Nephron progenitor cell (in vitro differentiated cells): Measurements from ENCODE around the gene ADGRD2.

ENCODE experiments used
- DNase-seq: peaks from one replicate; pipeline ENCODE4 v3.0.0; 2021
- H3K27ac Mint-ChIP-seq: 2 replicates; pipeline ENCODE4 v1.8.0; 2021; ENCODE audit warnings: mild to moderate bottlenecking, moderate library complexity, mixed read lengths
- H3K27me3 Mint-ChIP-seq: 2 replicates; pipeline ENCODE4 v1.8.0; 2021; ENCODE audit warnings: mild to moderate bottlenecking, low read depth, mixed read lengths; ENCODE audit not compliant: poor library complexity
- H3K36me3 Mint-ChIP-seq: 2 replicates; pipeline ENCODE4 v1.8.0; 2021; ENCODE audit warnings: low read depth, mixed read lengths
- H3K4me1 Mint-ChIP-seq: 2 replicates; pipeline ENCODE4 v1.8.0; 2021; ENCODE audit warnings: mixed read lengths
- H3K4me3 Mint-ChIP-seq: 2 replicates; pipeline ENCODE4 v1.8.0; 2021; ENCODE audit warnings: mild to moderate bottlenecking, moderate library complexity, mixed read lengths
- H3K9me3 Mint-ChIP-seq: 2 replicates; pipeline ENCODE4 v1.8.0; 2021; ENCODE audit warnings: mild to moderate bottlenecking, moderate library complexity, mixed read lengths
- TF ChIP-seq, protein P1 (sequence below): fragments of 200-600 bp; sonication (generic); IDR thresholded peaks from 2 replicates; pipeline ENCODE4 v1.5.0; 2021; ENCODE audit warnings: antibody characterized with exemption

Gene ADGRD2

DNA sequence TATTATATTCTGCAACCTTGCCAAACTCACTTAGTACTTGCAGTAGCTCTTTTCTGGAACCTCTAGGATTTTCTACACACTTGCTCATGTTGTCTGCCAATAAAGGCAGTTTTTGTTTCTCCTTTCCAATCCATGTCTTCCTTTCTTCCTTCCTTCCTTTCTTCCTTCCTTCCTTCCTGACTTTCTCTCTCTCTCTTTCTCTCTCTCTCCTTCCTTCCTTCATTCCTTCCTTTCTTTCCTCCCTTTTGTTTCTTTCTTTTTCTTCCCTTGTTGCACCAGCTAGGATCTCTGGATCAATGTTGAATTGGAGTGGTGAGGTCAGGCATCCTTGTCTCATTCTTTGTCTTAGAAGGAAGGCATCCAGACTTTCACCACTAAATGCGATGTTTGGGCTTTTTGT is 12.5 kb downstream of the ADGRD2 start:
- H3K4me1 Mint-ChIP-seq: no peaks in the 10 kb centered on the region
- no peak overlapping the region for H3K27ac Mint-ChIP-seq
- no peak for DNase-seq
- H3K27me3 Mint-ChIP-seq: peaks cover 68% of the 10 kb centered on the region
- H3K9me3 Mint-ChIP-seq: peaks cover 10% of the 10 kb centered on the region
- H3K4me3 Mint-ChIP-seq: no peak overlapping the region
- no peaks in the 10 kb centered on the region for H3K36me3 Mint-ChIP-seq
- TF ChIP-seq, protein P1, sequence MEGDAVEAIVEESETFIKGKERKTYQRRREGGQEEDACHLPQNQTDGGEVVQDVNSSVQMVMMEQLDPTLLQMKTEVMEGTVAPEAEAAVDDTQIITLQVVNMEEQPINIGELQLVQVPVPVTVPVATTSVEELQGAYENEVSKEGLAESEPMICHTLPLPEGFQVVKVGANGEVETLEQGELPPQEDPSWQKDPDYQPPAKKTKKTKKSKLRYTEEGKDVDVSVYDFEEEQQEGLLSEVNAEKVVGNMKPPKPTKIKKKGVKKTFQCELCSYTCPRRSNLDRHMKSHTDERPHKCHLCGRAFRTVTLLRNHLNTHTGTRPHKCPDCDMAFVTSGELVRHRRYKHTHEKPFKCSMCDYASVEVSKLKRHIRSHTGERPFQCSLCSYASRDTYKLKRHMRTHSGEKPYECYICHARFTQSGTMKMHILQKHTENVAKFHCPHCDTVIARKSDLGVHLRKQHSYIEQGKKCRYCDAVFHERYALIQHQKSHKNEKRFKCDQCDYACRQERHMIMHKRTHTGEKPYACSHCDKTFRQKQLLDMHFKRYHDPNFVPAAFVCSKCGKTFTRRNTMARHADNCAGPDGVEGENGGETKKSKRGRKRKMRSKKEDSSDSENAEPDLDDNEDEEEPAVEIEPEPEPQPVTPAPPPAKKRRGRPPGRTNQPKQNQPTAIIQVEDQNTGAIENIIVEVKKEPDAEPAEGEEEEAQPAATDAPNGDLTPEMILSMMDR: no peak

- no peak overlapping the region for H3K4me3 Mint-ChIP-seq
- H3K27ac Mint-ChIP-seq: no peak overlapping the region
- peak; percentile 0 for DNase-seq
- TF ChIP-seq, protein P1: no peak
- H3K27me3 Mint-ChIP-seq: peaks cover 67% of the 10 kb centered on the region
- peaks cover 6% of the 10 kb centered on the region for H3K9me3 Mint-ChIP-seq
- no peaks in the 10 kb centered on the region for H3K4me1 Mint-ChIP-seq
- H3K36me3 Mint-ChIP-seq: no peaks in the 10 kb centered on the region
These were observed 15.5 kb downstream of the ADGRD2 start for GRCh38 chr9:124465736-124466135.

DNA sequence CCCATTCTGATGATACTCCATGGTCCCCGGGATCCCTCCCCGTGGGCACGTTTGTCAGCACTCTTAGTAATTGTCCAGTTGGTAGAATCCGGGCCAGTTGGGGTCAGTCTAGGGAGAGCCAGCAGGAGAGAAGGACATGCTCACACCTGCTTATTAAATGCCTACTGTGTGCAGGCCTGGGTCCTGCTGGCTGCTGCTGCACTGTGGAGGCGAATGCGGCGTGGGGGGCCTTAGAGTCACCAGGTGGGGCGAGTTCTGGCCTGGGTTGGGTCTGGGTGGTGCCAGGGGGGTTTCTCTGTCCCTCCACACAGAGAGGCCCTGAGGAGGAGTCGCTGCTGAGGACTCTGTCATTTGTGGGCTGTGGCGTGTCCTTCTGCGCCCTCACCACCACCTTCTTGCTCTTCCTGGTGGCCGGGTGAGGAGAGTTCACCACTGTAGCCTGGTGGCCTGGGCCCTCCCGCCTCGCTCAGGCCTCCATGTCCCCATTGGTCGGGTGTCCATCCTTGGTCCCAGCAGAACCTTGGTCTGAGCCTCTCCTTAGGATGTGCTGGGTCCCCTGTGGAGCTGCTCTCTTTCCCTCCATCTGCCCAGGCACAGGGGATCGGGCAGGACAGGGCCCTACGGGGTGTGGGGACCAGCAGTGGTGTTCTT is 17.3 kb downstream of the ADGRD2 start:
- TF ChIP-seq, protein P1: no peak
- DNase-seq: no peak
- Mint-ChIP-seq H3K27ac (no peak overlapping the region), H3K36me3 (no peaks in the 10 kb centered on the region), H3K4me1 (no peaks in the 10 kb centered on the region), H3K27me3 (peaks cover 53% of the 10 kb centered on the region), H3K9me3 (peaks cover 4% of the 10 kb centered on the region), H3K4me3 (no peak overlapping the region)

DNA sequence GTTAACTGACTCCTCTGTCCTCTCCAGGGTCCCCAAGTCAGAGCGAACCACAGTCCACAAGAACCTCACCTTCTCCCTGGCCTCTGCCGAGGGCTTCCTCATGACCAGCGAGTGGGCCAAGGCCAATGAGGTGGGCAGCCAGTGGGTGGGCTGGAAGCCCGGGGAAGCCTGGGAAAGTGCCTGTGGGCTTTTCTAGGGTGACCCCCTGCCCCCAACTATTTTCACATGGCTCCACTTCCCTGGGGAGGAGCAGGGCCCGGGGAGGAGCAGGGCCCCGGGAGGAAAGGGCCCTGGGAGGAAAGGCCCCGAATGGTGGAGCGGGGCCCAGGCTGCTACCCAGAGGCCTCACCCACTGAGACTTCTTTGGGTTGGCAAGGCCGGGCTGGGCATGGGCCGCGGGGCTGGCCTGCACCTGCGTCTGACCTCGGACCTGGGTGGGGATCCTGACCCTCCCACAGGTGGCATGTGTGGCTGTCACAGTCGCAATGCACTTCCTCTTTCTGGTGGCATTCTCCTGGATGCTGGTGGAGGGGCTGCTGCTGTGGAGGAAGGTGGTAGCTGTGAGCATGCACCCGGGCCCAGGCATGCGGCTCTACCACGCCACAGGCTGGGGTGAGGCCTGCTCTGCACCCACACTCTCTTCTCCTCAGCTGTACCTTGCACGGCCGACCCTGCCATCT is 17.9 kb downstream of the ADGRD2 start:
- Mint-ChIP-seq H3K27me3 (peaks cover 46% of the 10 kb centered on the region), H3K4me3 (no peak overlapping the region), H3K4me1 (peaks cover 6% of the 10 kb centered on the region), H3K9me3 (peaks cover 4% of the 10 kb centered on the region), H3K36me3 (no peaks in the 10 kb centered on the region), H3K27ac (no peak overlapping the region)
- TF ChIP-seq, protein P1: no peak
- DNase-seq: no peak

GRCh38 chr9:124469011-124469832 is 19.0 kb downstream of the ADGRD2 start:
- Mint-ChIP-seq H3K9me3 (no peaks in the 10 kb centered on the region), H3K4me1 (peaks cover 9% of the 10 kb centered on the region), H3K4me3 (no peak overlapping the region), H3K27ac (peak overlapping the region; percentile 89), H3K27me3 (peaks cover 40% of the 10 kb centered on the region), H3K36me3 (no peaks in the 10 kb centered on the region)
- TF ChIP-seq, protein P1: no peak
- no peak for DNase-seq
